ENCODE results near the gene TXN2.

DNA sequence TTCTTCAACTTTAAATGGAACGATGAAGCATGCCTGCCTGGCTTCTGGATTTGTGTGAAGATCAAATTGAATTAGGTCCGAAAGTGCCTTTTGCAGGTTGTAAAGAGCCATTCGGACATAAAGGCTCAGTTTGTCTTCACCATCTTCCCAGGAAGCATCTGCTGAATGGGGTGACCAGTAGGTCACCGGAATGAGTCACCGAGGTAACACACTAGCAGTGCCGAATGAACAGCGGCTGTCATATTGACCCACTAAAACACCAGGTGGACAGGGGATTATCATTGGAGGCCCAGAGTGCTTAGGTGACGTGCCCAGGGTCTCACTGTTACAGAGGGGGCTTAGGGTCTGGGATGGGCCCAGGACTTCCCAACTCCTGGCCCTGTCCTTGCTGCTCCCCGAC lies 50.6 kb downstream of the TXN2 start:
- TF ChIP-seq, protein P1, sequence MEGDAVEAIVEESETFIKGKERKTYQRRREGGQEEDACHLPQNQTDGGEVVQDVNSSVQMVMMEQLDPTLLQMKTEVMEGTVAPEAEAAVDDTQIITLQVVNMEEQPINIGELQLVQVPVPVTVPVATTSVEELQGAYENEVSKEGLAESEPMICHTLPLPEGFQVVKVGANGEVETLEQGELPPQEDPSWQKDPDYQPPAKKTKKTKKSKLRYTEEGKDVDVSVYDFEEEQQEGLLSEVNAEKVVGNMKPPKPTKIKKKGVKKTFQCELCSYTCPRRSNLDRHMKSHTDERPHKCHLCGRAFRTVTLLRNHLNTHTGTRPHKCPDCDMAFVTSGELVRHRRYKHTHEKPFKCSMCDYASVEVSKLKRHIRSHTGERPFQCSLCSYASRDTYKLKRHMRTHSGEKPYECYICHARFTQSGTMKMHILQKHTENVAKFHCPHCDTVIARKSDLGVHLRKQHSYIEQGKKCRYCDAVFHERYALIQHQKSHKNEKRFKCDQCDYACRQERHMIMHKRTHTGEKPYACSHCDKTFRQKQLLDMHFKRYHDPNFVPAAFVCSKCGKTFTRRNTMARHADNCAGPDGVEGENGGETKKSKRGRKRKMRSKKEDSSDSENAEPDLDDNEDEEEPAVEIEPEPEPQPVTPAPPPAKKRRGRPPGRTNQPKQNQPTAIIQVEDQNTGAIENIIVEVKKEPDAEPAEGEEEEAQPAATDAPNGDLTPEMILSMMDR (IDR thresholded peaks at IDR 0.05 in 4 of 5, conservative IDR thresholded peaks at IDR 0.05 in 1 of 5) = no peak
- no peak for TF ChIP-seq POLR2A (IDR thresholded peaks at IDR 0.05)
